Measurements from ENCODE around the gene BRIP1.

BRIP1 gene

GRCh38 chr17:61868074-61868473, 4.7 kb upstream of the BRIP1 start:
- CTCF ChIA-PET: interaction anchor here (1.0 kb wide), 1 partner anchor 31 kb away, joined by 5 read pairs; no protein-coding TSS in a partner anchor
- TF ChIP-seq BCL11A (tag by site-specific recombination; IDR thresholded peaks at IDR 0.05; ENCODE audit: low read depth): no peak

GRCh38 chr17:61867033-61867432, 3.7 kb upstream of the BRIP1 start:
- Histone ChIP-seq H3K4me1 (ENCODE audit: control insufficient read depth, insufficient read depth, low read length) (peaks cover 6% of the 10 kb centered on the region; the same call in 1 of the 2 replicates), H3K27ac (ENCODE audit: extremely low read depth, low read depth, low read length) (no peak overlapping the region), H3K9me3 (ENCODE audit: control insufficient read depth, insufficient read depth, low read depth, low read length) (no peaks in the 10 kb centered on the region), H3K4me3 (ENCODE audit: low read depth, low read length) (no peak overlapping the region), H3K36me3 (ENCODE audit: control insufficient read depth in 2 of 2, insufficient read depth in 1 of 2, low read length in 2 of 2) (peaks cover 47 to 53% of the 10 kb centered on the region in 2 experiments)
- ChIA-PET POLR2A (no interaction called here), CTCF (interaction anchor here (1.0 kb wide), 1 partner anchor 30 kb away, joined by 5 read pairs; no protein-coding TSS in a partner anchor)
- no peak for TF ChIP-seq PATZ1 (tag by site-specific recombination; IDR thresholded peaks at IDR 0.05)
- peak; percentile 30; the same call in 1 of the 2 replicates for TF ChIP-seq PRDM1 (tag by site-specific recombination; IDR thresholded peaks at IDR 0.05)

More at GRCh38 chr17:61868074-61868473, 4.7 kb upstream of the BRIP1 start:
- Histone ChIP-seq H3K9me3 (ENCODE audit: control insufficient read depth, insufficient read depth, low read depth, low read length) (no peaks in the 10 kb centered on the region), H3K27ac (ENCODE audit: extremely low read depth, low read depth, low read length) (no peak overlapping the region), H3K4me3 (ENCODE audit: low read depth, low read length) (no peak overlapping the region), H3K4me1 (ENCODE audit: control insufficient read depth, insufficient read depth, low read length) (peaks cover 6% of the 10 kb centered on the region; the same call in 1 of the 2 replicates), H3K36me3 (ENCODE audit: control insufficient read depth in 2 of 2, insufficient read depth in 1 of 2, low read length in 2 of 2) (peaks cover 49 to 55% of the 10 kb centered on the region in 2 experiments)
- POLR2A ChIA-PET: no interaction called here

GRCh38 chr17:61863801-61864126, 436 bp upstream of the BRIP1 start:
- CTCF ChIA-PET: interaction anchor here (0.6 to 3.4 kb wide), 6 partner anchors 18 to 246 kb away, joined by 3 to 11 read pairs (median 3); no protein-coding TSS in a partner anchor
- peak overlapping the region; percentile 94 for H3K27ac ChIP-seq (ENCODE audit: extremely low read depth, low read depth, low read length)
- H3K36me3 ChIP-seq (ENCODE audit: control insufficient read depth in 2 of 2, insufficient read depth in 1 of 2, low read length in 2 of 2): peaks cover 44 to 47% of the 10 kb centered on the region in 2 experiments
- peaks cover 13% of the 10 kb centered on the region for H3K4me1 ChIP-seq (ENCODE audit: control insufficient read depth, insufficient read depth, low read length)
- no peaks in the 10 kb centered on the region for H3K9me3 ChIP-seq (ENCODE audit: control insufficient read depth, insufficient read depth, low read depth, low read length)
- TF ChIP-seq ZFHX2 (tag by site-specific recombination; conservative IDR thresholded peaks at IDR 0.05) (no peak), ZNF391 (tag by site-specific recombination; IDR thresholded peaks at IDR 0.05; ENCODE audit: borderline replicate concordance, low read depth) (no peak), ZNF335 (tag by site-specific recombination; conservative IDR thresholded peaks at IDR 0.05) (0 out of 2 replicates have a peak, but pooled peaks have one; percentile 48), ZNF692 (tag by site-specific recombination; IDR thresholded peaks at IDR 0.05) (no peak), ZNF501 (tag by site-specific recombination; IDR thresholded peaks at IDR 0.05) (no peak), ZBTB44 (tag by site-specific recombination; IDR thresholded peaks at IDR 0.05) (no peak), ZNF561 (tag by site-specific recombination; IDR thresholded peaks at IDR 0.05; ENCODE audit: borderline replicate concordance) (0 out of 2 replicates have a peak, but pooled peaks have one; percentile 29), PRDM10 (tag by site-specific recombination; IDR thresholded peaks at IDR 0.05) (no peak), ZNF544 (tag by site-specific recombination; IDR thresholded peaks at IDR 0.05) (no peak), ZNF660 (tag by site-specific recombination; IDR thresholded peaks at IDR 0.05) (peak; percentile 11; the same call in 1 of the 2 replicates)
- H3K4me3 ChIP-seq (ENCODE audit: low read depth, low read length): peak overlapping the region; percentile 64
- POLR2A ChIA-PET: interaction anchor here (0.5 to 2.6 kb wide), 26 partner anchors 9 to 1784 kb away, joined by 3 to 17 read pairs (median 4); partner anchors contain the start of gene INTS2
